Measurements from ENCODE around the gene GID8.

Gene GID8

DNA sequence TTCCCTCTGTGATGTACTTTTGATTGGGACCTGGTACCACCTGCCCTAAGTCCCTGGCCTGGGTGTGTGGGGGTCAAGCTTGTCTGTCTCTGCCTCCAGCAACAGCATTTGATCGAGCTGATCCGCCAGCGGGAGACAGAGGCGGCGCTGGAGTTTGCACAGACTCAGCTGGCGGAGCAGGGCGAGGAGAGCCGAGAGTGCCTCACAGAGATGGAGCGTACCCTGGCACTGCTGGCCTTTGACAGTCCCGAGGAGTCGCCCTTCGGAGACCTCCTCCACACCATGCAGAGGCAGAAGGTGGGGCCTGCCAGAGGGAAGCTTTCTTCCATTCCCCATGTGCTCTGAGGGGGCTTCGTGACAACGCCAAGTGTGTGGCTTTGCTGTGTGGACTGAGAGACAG lies 5.4 kb downstream of the GID8 start:
- H3K4me3 ChIP-seq (ENCODE audit: low read depth, low read length), result no peak overlapping the region

DNA sequence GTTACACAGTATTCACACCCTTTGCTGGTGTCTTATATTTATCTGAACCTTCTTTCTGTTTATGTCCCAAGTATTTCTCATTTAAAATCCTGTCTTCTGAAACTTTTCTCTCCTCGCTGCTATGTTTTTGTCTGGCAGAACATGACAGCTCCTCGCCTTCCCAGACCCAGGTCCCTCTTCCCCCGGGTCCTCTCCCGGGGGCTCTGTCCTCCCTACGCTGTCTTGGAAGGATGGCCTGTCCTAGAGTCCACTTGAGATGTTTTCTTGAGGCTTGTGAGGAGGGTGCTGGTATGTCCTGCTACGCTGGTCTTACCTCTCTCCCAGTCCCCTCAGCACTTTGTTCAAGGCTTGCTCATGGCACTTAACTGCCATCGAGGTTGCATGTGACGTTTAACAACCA lies 6.2 kb downstream of the GID8 start:
- H3K4me3 ChIP-seq (ENCODE audit: low read depth, low read length), result no peak overlapping the region
- DNase-seq (ENCODE audit: low read depth), result no peak
- TF ChIP-seq, protein P1, sequence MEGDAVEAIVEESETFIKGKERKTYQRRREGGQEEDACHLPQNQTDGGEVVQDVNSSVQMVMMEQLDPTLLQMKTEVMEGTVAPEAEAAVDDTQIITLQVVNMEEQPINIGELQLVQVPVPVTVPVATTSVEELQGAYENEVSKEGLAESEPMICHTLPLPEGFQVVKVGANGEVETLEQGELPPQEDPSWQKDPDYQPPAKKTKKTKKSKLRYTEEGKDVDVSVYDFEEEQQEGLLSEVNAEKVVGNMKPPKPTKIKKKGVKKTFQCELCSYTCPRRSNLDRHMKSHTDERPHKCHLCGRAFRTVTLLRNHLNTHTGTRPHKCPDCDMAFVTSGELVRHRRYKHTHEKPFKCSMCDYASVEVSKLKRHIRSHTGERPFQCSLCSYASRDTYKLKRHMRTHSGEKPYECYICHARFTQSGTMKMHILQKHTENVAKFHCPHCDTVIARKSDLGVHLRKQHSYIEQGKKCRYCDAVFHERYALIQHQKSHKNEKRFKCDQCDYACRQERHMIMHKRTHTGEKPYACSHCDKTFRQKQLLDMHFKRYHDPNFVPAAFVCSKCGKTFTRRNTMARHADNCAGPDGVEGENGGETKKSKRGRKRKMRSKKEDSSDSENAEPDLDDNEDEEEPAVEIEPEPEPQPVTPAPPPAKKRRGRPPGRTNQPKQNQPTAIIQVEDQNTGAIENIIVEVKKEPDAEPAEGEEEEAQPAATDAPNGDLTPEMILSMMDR (IDR thresholded peaks at IDR 0.05; ENCODE audit: low read depth, low read length, missing control alignments), result no peak

More for the DNA sequence above, 5.4 kb downstream of the GID8 start:
- no peak for DNase-seq (ENCODE audit: low read depth)
- TF ChIP-seq, protein P1 (IDR thresholded peaks at IDR 0.05; ENCODE audit: low read depth, low read length, missing control alignments), result no peak

DNA sequence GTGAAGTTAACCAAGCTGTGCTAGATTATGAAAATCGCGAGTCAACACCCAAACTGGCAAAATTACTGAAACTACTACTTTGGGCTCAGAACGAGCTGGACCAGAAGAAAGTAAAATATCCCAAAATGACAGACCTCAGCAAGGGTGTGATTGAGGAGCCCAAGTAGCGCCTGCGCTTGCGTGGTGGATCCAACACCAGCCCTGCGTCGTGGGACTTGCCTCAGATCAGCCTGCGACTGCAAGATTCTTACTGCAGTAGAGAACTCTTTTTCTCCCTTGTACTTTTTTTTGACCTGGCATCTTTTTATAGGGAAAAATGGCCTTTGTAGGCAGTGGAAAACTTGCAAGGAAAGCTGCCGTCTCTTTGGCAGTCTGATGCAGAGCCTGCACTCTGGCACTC lies 6.8 kb downstream of the GID8 start:
- H3K4me3 ChIP-seq (ENCODE audit: low read depth, low read length), result no peak overlapping the region
- no peak for DNase-seq (ENCODE audit: low read depth)
- TF ChIP-seq, protein P1 (IDR thresholded peaks at IDR 0.05; ENCODE audit: low read depth, low read length, missing control alignments), result no peak

GRCh38 chr20:62945771-62946339 lies 7.9 kb downstream of the GID8 start:
- H3K4me3 ChIP-seq (ENCODE audit: low read depth, low read length), result no peak overlapping the region
- no peak for DNase-seq (ENCODE audit: low read depth)
- TF ChIP-seq, protein P1 (IDR thresholded peaks at IDR 0.05; ENCODE audit: low read depth, low read length, missing control alignments), result no peak

DNA sequence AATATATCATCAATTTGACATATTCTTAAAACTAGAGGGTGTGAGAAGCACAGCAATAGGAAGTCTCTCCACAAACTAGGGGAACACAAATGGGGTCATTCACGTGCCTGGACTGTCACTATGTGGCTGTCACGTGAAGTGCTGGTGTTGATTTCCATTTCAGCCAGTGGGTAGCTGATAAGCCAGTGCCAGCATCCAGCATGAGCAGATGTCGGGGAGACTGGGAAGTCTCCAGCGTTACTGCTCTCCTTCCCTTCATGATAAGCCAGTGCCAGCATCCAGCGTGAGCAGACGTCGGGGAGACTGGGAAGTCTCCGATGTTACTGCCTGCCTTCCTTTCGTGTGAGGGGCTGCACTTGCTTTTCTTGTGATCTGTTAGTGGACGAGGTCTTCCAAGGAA lies 9.0 kb downstream of the GID8 start:
- no peak for DNase-seq (ENCODE audit: low read depth)
- H3K4me3 ChIP-seq (ENCODE audit: low read depth, low read length), result no peak overlapping the region
- TF ChIP-seq, protein P1 (IDR thresholded peaks at IDR 0.05; ENCODE audit: low read depth, low read length, missing control alignments), result no peak

- TF ChIP-seq, protein P1 (IDR thresholded peaks at IDR 0.05; ENCODE audit: low read depth, low read length, missing control alignments), result no peak
- no peak overlapping the region for H3K4me3 ChIP-seq (ENCODE audit: low read depth, low read length)
- no peak for DNase-seq (ENCODE audit: low read depth)
Observed at GRCh38 chr20:62947532-62948300, 9.8 kb downstream of the GID8 start.
